ENCODE measurements around the gene DHH.

The DHH gene

GRCh38 chr12:49098703-49099102, 4.1 kb upstream of the DHH start:
- TF ChIP-seq TEAD4 (IDR thresholded peaks at IDR 0.05) (no peak), TAF1 (IDR thresholded peaks at IDR 0.05; ENCODE audit: low read depth) (no peak), FOXM1 (IDR thresholded peaks at IDR 0.05; ENCODE audit: borderline replicate concordance, low read depth) (no peak), ZBTB7A (IDR thresholded peaks at IDR 0.05; ENCODE audit: low read depth) (no peak), YY1 (IDR thresholded peaks at IDR 0.05; ENCODE audit: low read depth) (no peak), RAD21 (IDR thresholded peaks at IDR 0.05; ENCODE audit: low read depth) (no peak), NFIC (IDR thresholded peaks at IDR 0.05) (no peak), CREB1 (IDR thresholded peaks at IDR 0.05; ENCODE audit: low read depth) (no peak), TCF12 (IDR thresholded peaks at IDR 0.05; ENCODE audit: low read depth) (no peak), EP300 (IDR thresholded peaks at IDR 0.05; ENCODE audit: borderline replicate concordance) (no peak), CEBPB (IDR thresholded peaks at IDR 0.05) (no peak), EGR1 (IDR thresholded peaks at IDR 0.05) (no peak), REST (IDR thresholded peaks at IDR 0.05; ENCODE audit: low read depth) (no peak)
- TF ChIP-seq, protein P1, sequence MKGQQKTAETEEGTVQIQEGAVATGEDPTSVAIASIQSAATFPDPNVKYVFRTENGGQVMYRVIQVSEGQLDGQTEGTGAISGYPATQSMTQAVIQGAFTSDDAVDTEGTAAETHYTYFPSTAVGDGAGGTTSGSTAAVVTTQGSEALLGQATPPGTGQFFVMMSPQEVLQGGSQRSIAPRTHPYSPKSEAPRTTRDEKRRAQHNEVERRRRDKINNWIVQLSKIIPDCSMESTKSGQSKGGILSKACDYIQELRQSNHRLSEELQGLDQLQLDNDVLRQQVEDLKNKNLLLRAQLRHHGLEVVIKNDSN (IDR thresholded peaks at IDR 0.05): no peak
- TF ChIP-seq, protein P2, sequence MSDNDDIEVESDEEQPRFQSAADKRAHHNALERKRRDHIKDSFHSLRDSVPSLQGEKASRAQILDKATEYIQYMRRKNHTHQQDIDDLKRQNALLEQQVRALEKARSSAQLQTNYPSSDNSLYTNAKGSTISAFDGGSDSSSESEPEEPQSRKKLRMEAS (IDR thresholded peaks at IDR 0.05): no peak

GRCh38 chr12:49098035-49098451, 3.4 kb upstream of the DHH start:
- peak; percentile 71 for TF ChIP-seq RAD21 (IDR thresholded peaks at IDR 0.05; ENCODE audit: low read depth)
- TF ChIP-seq, protein P1 (IDR thresholded peaks at IDR 0.05): no peak

DNA sequence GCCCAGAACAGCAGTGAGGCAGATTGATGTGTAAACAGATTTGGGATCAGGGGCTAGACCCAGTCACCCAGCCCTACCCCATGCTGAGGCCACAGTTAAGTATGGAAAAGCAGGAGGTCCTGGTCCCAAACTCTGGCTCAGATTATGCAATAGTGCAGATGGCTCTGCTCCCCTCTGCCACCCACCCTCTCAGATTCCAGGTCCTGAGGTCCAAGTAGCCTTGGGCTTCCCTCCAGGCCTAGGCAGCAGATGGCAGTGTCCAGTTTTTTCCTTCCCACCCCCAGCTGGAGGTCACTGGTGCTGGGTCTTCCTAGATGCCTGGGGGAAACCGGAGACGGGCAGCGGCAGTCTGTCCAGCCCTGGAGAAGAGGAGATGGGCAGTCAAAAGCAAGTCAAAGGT, 2.8 kb upstream of the DHH start:
- no peak for TF ChIP-seq CEBPB (IDR thresholded peaks at IDR 0.05)
- TF ChIP-seq, protein P1 (IDR thresholded peaks at IDR 0.05): no peak
- TF ChIP-seq CREB1 (IDR thresholded peaks at IDR 0.05; ENCODE audit: low read depth): no peak
- TF ChIP-seq TEAD4 (IDR thresholded peaks at IDR 0.05): no peak
- no peak for TF ChIP-seq TCF12 (IDR thresholded peaks at IDR 0.05; ENCODE audit: low read depth)
- no peak for TF ChIP-seq NFIC (IDR thresholded peaks at IDR 0.05)
- no peak for TF ChIP-seq YY1 (IDR thresholded peaks at IDR 0.05; ENCODE audit: low read depth)
- no peak for TF ChIP-seq EP300 (IDR thresholded peaks at IDR 0.05; ENCODE audit: borderline replicate concordance)
- no peak for TF ChIP-seq REST (IDR thresholded peaks at IDR 0.05; ENCODE audit: low read depth)
- TF ChIP-seq TAF1 (IDR thresholded peaks at IDR 0.05; ENCODE audit: low read depth): no peak
- TF ChIP-seq ZBTB7A (IDR thresholded peaks at IDR 0.05; ENCODE audit: low read depth): no peak
- no peak for TF ChIP-seq RAD21 (IDR thresholded peaks at IDR 0.05; ENCODE audit: low read depth)
- TF ChIP-seq FOXM1 (IDR thresholded peaks at IDR 0.05; ENCODE audit: borderline replicate concordance, low read depth): no peak

GRCh38 chr12:49094975-49095365, 369 bp upstream of the DHH start:
- no peak for TF ChIP-seq TAF1 (IDR thresholded peaks at IDR 0.05; ENCODE audit: low read depth)
- TF ChIP-seq EP300 (IDR thresholded peaks at IDR 0.05; ENCODE audit: borderline replicate concordance): no peak
- no peak for TF ChIP-seq FOXM1 (IDR thresholded peaks at IDR 0.05; ENCODE audit: borderline replicate concordance, low read depth)
- no peak for TF ChIP-seq TEAD4 (IDR thresholded peaks at IDR 0.05)
- TF ChIP-seq CREB1 (IDR thresholded peaks at IDR 0.05; ENCODE audit: low read depth): no peak
- TF ChIP-seq RAD21 (IDR thresholded peaks at IDR 0.05; ENCODE audit: low read depth): no peak
- TF ChIP-seq, protein P2 (IDR thresholded peaks at IDR 0.05): no peak
- no peak for TF ChIP-seq CEBPB (IDR thresholded peaks at IDR 0.05)

- TF ChIP-seq EGR1 (IDR thresholded peaks at IDR 0.05) (no peak), RAD21 (IDR thresholded peaks at IDR 0.05; ENCODE audit: low read depth) (no peak), YY1 (IDR thresholded peaks at IDR 0.05; ENCODE audit: low read depth) (no peak), NFIC (IDR thresholded peaks at IDR 0.05) (no peak), EP300 (IDR thresholded peaks at IDR 0.05; ENCODE audit: borderline replicate concordance) (no peak), CEBPB (IDR thresholded peaks at IDR 0.05) (no peak), CREB1 (IDR thresholded peaks at IDR 0.05; ENCODE audit: low read depth) (no peak), TAF1 (IDR thresholded peaks at IDR 0.05; ENCODE audit: low read depth) (no peak), REST (IDR thresholded peaks at IDR 0.05; ENCODE audit: low read depth) (no peak), TEAD4 (IDR thresholded peaks at IDR 0.05) (no peak), FOXM1 (IDR thresholded peaks at IDR 0.05; ENCODE audit: borderline replicate concordance, low read depth) (no peak), ZBTB7A (IDR thresholded peaks at IDR 0.05; ENCODE audit: low read depth) (no peak), TCF12 (IDR thresholded peaks at IDR 0.05; ENCODE audit: low read depth) (no peak)
- TF ChIP-seq, protein P2 (IDR thresholded peaks at IDR 0.05): no peak
- TF ChIP-seq, protein P1 (IDR thresholded peaks at IDR 0.05): no peak
Observed at GRCh38 chr12:49093792-49094159, 825 bp downstream of the DHH start.

Measured in Ishikawa (cell line).